Panc1 (cell line): ENCODE results near the gene C17orf50. TPM values are rescaled to one million over a fixed set of nuclear protein-coding genes. Genes with fewer than 3 reads are reported as not detected.

Experiments
- ATAC-seq: fragments of 200-7000 bp; cut with Tn5 transposase; 2 replicates; pipeline ENCODE4 v1.9.1; 2020; ENCODE audit warnings: mild to moderate bottlenecking, moderate library complexity
- BruUV-seq: library from RNA; stranded (reverse); fragments of 400-500 nt; replicated peaks from 2 replicates; lab custom pipeline; 2021; lab: Mats Ljungman, UMichigan
- CTCF ChIA-PET: fragments of 300-600 bp; sonication (Branson Sonifier 250); formaldehyde crosslinking; loops from one replicate; lab custom pipeline; 2022; ENCODE audit warnings: antibody characterized with exemption; lab: Charles Lee
- POLR2A ChIA-PET: fragments of 300-600 bp; sonication (Branson Sonifier 250); formaldehyde crosslinking; loops from one replicate; lab custom pipeline; 2022; ENCODE audit warnings: antibody characterized with exemption; lab: Charles Lee
- DNase-seq: peaks from one replicate; pipeline ENCODE4 v3.0.0-alpha.2; 2010; ENCODE audit warnings: low read depth, low spot score
- H3K27ac ChIP-seq: 2 replicates; pipeline ENCODE4 v1.5.1; 2011; ENCODE audit warnings: mild to moderate bottlenecking, low read length, inconsistent platforms
- H3K27me3 ChIP-seq: fragments of 200-500 bp; sonication (Bioruptor generic); 2 replicates; pipeline ENCODE4 v1.6.0; 2014; ENCODE audit warnings: low read length, inconsistent platforms; ENCODE audit not compliant: control insufficient read depth, insufficient read depth
- H3K36me3 ChIP-seq: fragments of 200-500 bp; sonication (Bioruptor generic); 2 replicates; pipeline ENCODE4 v1.5.1; 2014; ENCODE audit warnings: inconsistent platforms, mild to moderate bottlenecking, low read length, moderate library complexity; ENCODE audit not compliant: control insufficient read depth, insufficient read depth
- H3K4me1 ChIP-seq: 2 replicates; pipeline ENCODE4 v1.5.1; 2011; ENCODE audit warnings: inconsistent platforms, mild to moderate bottlenecking, low read length, moderate library complexity; ENCODE audit not compliant: control insufficient read depth, insufficient read depth
- H3K4me3 ChIP-seq, 2 experiments: 2 replicates each; pipeline ENCODE4 v1.5.1; 2011 to 2012; ENCODE audit warnings: low read depth in 2 of 2, low read length in 2 of 2, mild to moderate bottlenecking in 2 of 2, inconsistent platforms in 1 of 2, moderate library complexity in 1 of 2
- H3K9me3 ChIP-seq: fragments of 200-500 bp; sonication (Bioruptor generic); 2 replicates; pipeline ENCODE4 v1.5.1; 2014; ENCODE audit warnings: low read depth, mild to moderate bottlenecking, inconsistent platforms, low read length, moderate library complexity; ENCODE audit not compliant: control insufficient read depth, insufficient read depth
- POLR2AphosphoS5 ChIP-seq: IDR thresholded peaks from 2 replicates; pipeline ENCODE4 v1.6.1; 2012; ENCODE audit warnings: mild to moderate bottlenecking, low read depth, low read length, moderate library complexity
- SIN3A ChIP-seq: IDR thresholded peaks from 2 replicates; pipeline ENCODE4 v1.6.1; 2012; ENCODE audit warnings: low read depth, mild to moderate bottlenecking, low read length, moderate library complexity, borderline replicate concordance; ENCODE audit not compliant: insufficient read depth
- TCF7L2 ChIP-seq: IDR thresholded peaks from 2 replicates; pipeline ENCODE4 v1.6.1; 2011; ENCODE audit warnings: mild to moderate bottlenecking, low read depth, low read length, inconsistent platforms
- in situ Hi-C: cut with HindIII; loops from 2 replicates; pipeline ENCODE4 v1.10.0; 2016; ENCODE audit warnings: low sequenced_read_pairs, low pct_unique_long_range_greater_than_20kb
- intact Hi-C: fragments of 100-400 bp; cut with micrococcal nuclease; formaldehyde crosslinking; loops from one replicate; pipeline ENCODE4 v1.10.0; 2022; ENCODE audit not compliant: unreplicated experiment
- total RNA-seq: library from RNA; stranded (reverse); gene quantifications from one replicate; pipeline ENCODE4 v1.2.1, GENCODE V29; 2021; ENCODE audit not compliant: unreplicated experiment
- TF ChIP-seq, protein P1 (sequence below), 2 experiments: IDR thresholded peaks; 2 replicates each; pipeline ENCODE4 v1.6.1; 2011 to 2012; ENCODE audit warnings: low read depth in 2 of 2, control low read depth in 1 of 2, low read length in 1 of 2, mild to moderate bottlenecking in 1 of 2, moderate library complexity in 1 of 2; ENCODE audit not compliant: insufficient read depth in 1 of 2
- TF ChIP-seq, protein P2 (sequence below): fragments of 450-650 bp; IDR thresholded peaks from 2 replicates; pipeline ENCODE4 v1.5.1; 2017; ENCODE audit warnings: mild to moderate bottlenecking

Gene C17orf50
- total RNA-seq, 1 experiment from 2014 or later = not detected

DNA sequence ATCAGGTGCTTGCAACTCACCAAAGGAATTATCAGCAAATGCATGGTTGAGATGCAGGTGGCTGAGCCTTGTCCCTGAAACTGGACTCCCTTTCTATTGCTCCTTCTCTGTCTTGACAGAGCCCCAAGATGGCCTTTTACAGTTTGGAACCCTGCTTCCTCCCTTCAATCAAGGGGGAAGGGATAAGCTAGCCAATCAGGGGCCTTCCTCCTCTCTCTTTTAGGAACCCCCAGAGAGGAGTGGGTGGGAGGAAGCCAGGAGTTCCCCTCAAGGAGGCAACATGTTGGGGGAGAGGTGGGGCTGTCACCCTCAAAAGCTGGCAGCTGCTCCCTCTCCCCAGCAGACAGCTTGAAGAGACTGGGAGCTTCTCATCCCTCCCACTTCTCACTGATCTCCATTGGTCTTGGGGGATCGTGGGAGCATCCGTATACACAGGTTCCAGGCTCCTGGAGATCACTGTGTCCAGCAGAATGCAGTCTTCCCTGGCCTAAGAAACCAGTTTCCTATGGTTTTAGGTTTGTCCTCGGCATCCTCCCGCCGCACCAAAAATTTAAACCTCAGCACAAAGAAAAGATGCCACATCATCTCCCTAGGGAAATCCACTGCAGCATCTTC lies 22.1 kb upstream of the C17orf50 start:
- Histone ChIP-seq H3K4me3 (no peak overlapping the region), H3K4me1 (no peaks in the 10 kb centered on the region; the same call in 1 of the 2 replicates), H3K9me3 (no peaks in the 10 kb centered on the region), H3K36me3 (no peaks in the 10 kb centered on the region), H3K27me3 (no peaks in the 10 kb centered on the region), H3K27ac (no peak overlapping the region)
- in situ Hi-C loops = no loop called here
- DNase-seq (no peak), ATAC-seq (no peak)
- intact Hi-C loops = no loop called here
- POLR2A ChIA-PET = no interaction called here
- TF ChIP-seq TCF7L2 (no peak), SIN3A (no peak), POLR2AphosphoS5 (no peak)
- TF ChIP-seq, protein P1, sequence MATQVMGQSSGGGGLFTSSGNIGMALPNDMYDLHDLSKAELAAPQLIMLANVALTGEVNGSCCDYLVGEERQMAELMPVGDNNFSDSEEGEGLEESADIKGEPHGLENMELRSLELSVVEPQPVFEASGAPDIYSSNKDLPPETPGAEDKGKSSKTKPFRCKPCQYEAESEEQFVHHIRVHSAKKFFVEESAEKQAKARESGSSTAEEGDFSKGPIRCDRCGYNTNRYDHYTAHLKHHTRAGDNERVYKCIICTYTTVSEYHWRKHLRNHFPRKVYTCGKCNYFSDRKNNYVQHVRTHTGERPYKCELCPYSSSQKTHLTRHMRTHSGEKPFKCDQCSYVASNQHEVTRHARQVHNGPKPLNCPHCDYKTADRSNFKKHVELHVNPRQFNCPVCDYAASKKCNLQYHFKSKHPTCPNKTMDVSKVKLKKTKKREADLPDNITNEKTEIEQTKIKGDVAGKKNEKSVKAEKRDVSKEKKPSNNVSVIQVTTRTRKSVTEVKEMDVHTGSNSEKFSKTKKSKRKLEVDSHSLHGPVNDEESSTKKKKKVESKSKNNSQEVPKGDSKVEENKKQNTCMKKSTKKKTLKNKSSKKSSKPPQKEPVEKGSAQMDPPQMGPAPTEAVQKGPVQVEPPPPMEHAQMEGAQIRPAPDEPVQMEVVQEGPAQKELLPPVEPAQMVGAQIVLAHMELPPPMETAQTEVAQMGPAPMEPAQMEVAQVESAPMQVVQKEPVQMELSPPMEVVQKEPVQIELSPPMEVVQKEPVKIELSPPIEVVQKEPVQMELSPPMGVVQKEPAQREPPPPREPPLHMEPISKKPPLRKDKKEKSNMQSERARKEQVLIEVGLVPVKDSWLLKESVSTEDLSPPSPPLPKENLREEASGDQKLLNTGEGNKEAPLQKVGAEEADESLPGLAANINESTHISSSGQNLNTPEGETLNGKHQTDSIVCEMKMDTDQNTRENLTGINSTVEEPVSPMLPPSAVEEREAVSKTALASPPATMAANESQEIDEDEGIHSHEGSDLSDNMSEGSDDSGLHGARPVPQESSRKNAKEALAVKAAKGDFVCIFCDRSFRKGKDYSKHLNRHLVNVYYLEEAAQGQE (IDR thresholded peaks at IDR 0.05; ENCODE audit: insufficient read depth in 1 of 2, low read depth in 2 of 2, low read length in 1 of 2) = no peak
- TF ChIP-seq, protein P2, sequence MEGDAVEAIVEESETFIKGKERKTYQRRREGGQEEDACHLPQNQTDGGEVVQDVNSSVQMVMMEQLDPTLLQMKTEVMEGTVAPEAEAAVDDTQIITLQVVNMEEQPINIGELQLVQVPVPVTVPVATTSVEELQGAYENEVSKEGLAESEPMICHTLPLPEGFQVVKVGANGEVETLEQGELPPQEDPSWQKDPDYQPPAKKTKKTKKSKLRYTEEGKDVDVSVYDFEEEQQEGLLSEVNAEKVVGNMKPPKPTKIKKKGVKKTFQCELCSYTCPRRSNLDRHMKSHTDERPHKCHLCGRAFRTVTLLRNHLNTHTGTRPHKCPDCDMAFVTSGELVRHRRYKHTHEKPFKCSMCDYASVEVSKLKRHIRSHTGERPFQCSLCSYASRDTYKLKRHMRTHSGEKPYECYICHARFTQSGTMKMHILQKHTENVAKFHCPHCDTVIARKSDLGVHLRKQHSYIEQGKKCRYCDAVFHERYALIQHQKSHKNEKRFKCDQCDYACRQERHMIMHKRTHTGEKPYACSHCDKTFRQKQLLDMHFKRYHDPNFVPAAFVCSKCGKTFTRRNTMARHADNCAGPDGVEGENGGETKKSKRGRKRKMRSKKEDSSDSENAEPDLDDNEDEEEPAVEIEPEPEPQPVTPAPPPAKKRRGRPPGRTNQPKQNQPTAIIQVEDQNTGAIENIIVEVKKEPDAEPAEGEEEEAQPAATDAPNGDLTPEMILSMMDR = no peak
- no TSS peak for BruUV-seq
- CTCF ChIA-PET = no interaction called here

DNA sequence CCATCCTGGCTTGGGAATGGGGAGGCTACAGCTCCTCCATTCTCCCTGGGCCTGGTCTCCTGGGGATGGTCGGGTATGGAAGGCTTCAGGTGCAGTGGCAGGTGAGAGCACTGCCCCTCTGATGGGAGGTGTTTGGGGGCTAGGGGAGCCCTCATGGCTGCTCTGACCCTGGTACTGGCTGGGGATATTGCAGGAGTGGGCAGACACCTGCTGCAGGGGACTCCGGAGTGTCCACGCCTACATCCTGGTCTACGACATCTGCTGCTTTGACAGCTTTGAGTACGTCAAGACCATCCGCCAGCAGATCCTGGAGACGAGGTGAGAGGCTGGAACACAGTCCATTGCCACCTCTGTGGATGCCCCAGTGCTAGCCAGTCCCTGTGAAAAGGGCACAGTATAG lies 20.5 kb upstream of the C17orf50 start:
- no peaks in the 10 kb centered on the region for H3K36me3 ChIP-seq
- intact Hi-C loops = no loop called here
- DNase-seq (no peak), ATAC-seq (no peak)
- H3K9me3 ChIP-seq = no peaks in the 10 kb centered on the region
- no peak overlapping the region for H3K27ac ChIP-seq
- H3K27me3 ChIP-seq = no peaks in the 10 kb centered on the region
- no peaks in the 10 kb centered on the region; the same call in 1 of the 2 replicates for H3K4me1 ChIP-seq
- no TSS peak for BruUV-seq
- in situ Hi-C loops = no loop called here
- ChIA-PET CTCF (interaction anchor here (0.9 kb wide), 1 partner anchor 11 kb away, joined by 4 read pairs; no protein-coding TSS in a partner anchor), POLR2A (interaction anchor here (0.6 kb wide), 1 partner anchor 34 kb away, joined by 3 read pairs; no protein-coding TSS in a partner anchor)
- TF ChIP-seq, protein P2 = no peak
- no peak overlapping the region for H3K4me3 ChIP-seq
